SIG-M5 treated with dmso at 0.1 percent for 504 hours (cell line): ENCODE measurements around the gene SLC6A17.
A peak's percentile ranks its signal among the peaks of the same experiment; 100 is the strongest.

Source experiments
- DNase-seq: peaks from one replicate; lab custom pipeline; 2025; ENCODE audit not compliant: unreplicated experiment; lab: John Stamatoyannopoulos, UW

SLC6A17 gene

DNA sequence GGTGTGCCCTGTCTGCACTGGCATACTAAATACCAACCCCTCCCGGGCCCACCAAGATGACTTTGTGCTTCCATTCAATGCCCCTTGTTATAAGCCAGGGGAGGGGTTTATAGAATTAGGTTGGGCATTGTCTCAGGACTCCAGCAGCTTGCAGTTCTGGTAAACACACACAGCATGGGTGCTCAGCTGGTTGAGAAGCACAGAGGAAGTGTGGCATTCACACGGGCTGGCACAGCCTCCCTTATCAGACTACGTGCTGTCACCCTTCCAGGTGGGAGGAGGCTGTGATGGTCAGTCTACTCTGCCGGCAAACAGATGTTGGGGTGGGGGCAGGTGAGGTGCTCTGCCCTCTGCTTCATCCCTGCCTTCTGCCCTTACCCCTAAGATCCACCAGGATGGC is 15.0 kb upstream of the SLC6A17 start:
- DNase-seq: no peak

DNA sequence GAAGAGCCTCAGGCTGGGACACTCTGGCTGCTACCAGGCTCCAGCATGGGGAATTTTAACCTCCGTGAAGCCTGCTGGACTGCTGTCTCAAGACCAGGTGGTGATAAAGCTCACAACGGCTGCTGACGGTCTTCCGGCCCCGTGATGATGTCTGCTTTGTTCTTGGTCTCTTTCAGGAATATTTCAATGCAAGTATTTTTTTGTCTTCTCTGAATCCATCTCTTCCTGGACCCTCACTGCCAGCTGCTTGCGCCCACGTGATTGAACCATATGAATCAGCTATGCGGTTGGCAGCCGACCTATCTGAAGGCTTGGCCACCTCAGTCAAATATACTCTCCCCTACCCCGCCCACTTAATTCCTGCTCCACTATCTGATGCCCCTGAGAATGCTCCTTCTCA is 14.6 kb upstream of the SLC6A17 start:
- no peak for DNase-seq

DNA sequence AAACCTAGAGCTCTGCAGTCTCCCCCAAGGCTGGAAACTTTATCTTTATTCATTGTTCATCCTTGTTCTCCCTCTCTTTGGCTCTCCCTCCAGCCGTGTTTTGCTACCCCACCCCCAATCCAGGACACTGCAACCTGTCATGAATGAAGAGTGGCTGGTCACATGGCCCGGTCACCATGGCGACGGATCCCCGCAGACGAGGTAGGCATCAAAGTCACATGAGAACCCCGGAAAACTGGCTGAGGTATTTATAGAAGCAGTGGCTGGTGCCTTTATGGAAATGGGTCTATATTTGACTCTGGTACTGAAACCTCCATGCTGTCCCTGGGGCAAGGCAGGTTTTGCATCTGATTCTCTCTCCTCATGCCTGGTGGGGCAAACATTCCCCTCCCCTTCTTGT is 13.4 kb upstream of the SLC6A17 start:
- no peak for DNase-seq

DNA sequence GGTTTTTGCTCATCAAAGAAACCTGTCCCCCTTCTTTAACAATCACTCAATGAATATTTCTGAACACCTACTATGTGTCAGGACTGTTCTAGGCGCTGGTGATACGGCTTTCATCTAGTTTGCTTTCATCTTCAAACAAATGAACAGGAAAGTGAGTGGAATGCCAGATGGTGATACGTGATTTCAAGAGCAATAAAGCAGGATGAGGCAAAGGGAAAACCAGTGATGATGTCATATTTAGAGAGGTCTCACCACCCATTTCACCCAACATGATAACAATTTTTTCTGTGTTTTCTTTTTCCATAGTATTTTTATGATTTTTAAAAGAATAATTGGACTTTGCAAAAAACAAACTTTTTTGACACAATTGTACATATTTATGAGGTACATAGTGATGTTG is 11.3 kb upstream of the SLC6A17 start:
- DNase-seq: no peak

DNA sequence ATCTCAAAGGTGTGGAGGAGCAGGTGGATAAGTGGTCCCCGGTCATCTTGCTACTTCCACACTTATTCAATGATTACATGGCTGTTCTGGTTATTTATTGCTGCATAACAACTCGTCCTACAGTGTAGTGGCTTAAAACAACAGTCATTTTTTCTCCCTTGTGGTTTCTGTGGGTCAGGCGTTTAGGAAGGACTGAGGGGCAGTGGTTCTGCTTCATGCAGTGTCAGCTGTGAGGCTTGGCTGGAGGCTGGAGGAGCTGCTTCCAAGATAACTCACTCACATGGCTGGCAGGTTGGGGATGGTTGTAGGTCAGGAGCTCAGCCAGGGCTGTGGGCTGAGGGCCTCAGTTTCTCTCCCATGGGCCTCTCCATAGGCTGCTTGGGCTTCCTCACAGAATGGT is 5.9 kb upstream of the SLC6A17 start:
- DNase-seq: no peak

DNA sequence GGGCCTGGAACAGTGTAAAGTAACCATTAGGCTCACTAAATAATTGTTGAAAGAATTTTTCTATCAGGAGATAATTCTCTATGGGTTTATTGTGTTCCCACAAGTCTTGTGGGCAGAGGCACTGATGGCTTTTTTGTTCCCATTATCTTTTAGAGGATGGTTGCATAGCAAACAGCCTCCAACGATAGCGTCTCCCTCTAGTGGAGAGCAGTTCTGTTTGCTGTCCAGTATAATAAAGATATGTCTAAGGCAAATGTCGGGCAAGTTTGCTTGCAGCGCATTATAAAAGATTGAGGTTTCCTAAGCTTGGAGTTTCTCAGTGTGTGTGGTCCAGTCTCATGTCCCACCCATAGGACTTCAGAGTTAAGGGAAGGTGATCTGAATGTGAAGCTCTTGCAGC is 1.3 kb upstream of the SLC6A17 start:
- peak; percentile 27 for DNase-seq

DNA sequence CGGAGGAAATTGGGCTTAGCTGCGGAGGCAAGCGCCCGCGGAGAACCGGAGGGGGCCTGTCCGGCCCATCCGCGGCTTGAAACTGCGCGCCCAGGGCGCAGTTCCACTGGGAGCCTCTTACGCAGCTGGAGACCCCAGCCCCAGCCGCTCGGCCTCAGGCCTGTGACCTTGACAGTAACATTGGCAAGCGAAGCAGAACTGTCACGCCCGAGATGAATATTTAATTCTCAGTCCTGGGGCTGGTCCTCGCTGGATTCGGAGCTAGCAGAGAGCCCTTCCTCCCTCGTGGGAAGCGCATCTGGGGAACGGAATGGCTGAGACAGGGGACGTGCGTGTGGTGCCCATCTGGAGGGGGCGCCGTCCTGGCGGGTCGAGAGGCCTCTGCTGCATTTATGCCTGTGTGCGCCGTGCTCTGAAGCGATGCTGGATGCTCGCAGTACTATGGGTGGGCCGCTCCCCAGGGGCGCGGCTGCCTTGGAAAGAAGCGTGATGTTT is 928 bp downstream of the SLC6A17 start:
- DNase-seq: no peak

DNA sequence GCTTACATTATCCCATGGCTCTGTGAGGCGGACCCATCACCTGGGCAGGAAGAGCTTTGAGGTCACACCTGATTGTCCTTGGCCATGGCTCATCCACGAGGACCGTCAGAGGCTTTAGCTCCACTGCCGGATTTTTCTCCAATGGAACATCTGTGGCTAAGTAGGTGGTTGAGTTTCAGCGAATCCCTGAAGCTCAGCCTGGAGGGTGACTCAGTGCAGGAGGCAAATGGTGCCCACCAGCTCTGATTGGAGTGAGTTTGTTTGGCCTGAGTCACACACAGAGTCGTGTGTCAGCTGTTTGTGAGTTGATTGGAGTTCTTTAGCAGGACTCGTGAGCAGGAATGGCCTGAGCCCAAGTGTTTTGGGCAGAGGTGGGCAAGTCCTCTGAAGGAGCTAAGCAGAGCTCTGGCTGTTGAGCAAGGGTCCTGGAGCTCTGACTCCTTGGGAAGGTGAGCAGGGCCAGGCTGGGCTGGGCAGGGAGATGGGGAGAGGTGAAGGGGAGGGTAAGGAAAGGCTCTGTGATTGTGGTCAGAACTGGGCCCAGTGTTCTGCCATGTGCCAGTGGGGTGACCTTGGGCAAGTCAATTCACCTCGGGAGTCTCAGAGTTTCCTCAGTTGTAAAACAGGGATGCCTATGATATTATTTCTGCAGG is 2.0 kb downstream of the SLC6A17 start:
- DNase-seq: no peak

DNA sequence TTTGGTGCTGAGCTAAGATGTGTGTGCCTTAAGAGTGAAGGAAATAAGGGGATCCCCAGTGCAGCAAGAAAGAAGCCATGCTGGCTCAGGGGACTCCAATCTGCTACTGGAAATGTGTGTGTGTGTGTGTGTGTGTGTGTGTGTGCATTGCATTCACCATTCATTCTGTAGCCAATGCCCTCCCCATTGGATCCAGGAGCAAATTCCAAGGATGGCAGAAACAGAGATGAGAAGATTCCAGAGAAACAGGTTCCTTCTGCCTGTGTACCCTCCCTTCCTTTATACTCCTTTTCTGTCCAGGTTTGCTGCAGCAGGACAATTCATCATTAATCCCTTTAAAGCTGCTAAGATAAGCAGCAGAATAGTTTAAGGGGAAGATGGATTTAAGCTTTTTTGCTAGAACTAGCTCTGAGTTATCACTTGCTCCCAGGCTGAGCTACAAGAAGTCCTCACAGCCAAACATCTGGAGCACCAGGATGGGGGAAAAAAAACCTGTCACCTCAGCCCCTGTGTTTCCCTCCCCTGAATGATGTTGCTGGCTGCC is 3.2 kb downstream of the SLC6A17 start:
- DNase-seq: no peak

DNA sequence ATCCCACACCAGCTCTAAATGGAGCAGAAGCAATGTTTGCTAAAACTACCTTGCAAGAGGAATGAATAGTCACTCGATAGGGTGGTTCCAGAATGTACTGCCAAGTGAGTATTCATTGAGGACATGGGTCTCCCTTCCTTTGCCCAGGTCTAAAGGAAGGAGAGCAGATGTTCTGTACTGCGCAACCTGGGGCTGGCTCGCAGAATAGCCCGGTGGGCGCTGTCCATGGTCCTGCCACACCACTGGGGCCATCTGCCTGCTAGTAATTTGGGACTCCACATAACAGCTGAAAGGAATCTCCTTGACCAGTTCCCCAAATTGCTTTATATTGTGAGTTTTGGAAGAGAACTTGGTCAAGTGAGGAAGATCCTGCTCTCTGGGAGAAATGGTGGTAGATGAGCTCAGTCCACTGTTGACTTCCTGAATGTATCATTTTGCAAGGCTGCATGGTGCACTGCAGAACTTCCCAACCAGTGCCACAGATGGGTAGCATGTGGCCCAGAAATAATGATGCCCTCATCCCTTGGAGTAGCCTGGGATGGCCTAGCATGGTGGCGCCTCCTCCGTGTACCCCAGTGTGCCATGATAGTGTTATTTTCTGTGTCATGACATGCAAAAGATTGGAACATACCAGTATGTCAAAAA is 5.7 kb downstream of the SLC6A17 start:
- peak; percentile 36 for DNase-seq

DNA sequence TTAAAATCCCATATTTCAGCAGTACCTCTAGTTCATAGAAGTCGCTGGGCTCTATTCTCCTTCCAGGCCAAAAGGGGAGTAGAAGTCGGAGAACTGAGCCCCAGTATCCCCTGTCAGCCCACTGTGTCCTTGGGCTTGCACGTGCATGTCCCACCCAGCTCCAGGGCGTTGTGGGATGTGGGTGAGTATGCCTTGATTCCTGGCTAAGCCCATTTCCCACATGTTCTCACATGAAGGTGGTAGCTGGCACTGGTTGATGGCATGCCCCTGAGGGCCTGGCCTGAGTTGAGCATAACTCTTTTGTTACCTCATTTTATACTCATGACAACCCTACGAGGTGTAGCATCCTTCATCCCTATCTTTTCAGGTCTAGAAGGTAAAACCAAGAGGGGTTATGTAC is 8.0 kb downstream of the SLC6A17 start:
- no peak for DNase-seq

DNA sequence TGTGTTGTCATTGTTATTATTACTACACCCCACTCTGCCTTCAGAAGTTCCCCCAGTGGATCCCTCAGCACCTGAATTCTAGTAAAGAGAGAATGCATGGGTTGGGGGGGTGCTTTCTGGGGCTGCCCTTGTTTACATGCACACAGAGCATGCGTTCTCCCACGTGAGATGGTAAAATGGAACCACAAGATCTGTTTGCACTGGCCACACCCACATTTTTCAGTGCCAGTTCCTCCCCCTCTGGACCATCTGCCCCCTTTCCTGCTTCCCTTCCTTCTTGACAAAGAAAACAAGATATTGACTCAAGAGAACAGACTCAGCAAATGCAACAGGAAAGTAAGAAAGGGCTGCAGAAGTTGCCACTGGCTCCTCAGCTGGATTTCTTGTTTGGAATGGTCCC is 8.9 kb downstream of the SLC6A17 start:
- no peak for DNase-seq

DNA sequence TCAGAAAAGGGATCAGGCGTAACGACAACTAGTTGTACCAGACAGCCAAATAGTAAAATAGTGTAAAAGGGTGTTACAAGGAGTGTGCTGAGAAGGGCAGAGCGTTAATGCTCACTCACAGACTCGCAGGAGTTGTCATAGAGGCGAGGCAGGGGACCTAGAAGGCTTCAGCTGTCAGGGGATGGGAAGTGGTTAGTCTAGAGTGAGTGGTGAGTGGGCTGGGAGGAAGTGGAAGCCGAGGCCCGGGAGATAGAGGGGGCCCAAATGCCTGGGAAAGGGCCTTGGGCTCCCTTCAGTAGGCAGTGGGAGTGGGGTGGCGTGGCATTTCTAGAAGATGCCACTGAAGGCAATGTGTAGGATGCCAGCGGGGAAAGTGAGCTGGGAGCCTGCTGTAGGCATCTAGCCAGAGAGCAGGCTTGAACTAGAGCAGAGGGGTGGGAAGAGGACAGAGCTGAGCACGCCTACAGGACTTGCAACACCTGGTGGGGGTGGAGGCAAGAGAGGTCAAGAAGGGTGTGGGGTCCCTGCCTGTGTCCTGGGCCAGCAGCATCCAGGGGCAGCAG is 10.3 kb downstream of the SLC6A17 start:
- no peak for DNase-seq

DNA sequence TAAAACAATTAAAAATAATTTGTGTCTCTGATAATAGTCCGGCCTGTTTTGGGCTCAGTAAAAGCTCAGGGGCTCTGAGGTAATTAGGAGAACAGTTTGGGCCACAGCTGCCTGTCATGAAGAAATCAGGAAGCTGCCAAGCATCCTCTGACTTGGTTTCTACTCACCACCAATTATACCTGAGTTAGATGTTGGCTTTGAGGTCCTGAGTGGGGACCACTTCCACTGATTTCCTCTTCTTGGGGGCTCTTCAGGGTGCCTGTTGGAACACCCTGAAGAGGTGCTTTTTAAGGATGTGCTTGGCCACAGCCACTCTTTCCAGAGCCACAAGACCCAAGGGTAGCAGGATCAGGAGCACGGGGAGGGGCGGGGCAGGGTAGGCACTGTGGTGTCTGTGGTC is 10.9 kb downstream of the SLC6A17 start:
- no peak for DNase-seq

DNA sequence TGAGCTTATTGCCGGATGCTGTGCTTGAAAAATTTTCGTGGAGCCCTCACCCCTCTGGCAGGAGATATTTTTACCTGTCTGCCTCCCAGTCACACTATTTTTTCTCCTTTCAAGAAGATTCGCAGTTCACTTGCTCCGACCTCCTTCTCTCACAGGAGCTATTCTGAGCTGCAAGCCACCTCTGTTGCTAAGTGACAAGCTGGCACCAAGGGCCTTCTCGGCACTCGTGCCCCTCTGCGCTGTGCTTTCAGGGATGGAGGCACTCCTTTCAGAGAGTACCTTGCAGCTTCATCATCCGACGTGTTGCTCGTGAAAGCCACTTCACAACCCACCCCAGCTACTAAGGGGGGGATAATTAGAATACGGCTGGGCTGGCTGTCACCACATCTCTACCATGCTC is 11.6 kb downstream of the SLC6A17 start:
- DNase-seq: no peak

DNA sequence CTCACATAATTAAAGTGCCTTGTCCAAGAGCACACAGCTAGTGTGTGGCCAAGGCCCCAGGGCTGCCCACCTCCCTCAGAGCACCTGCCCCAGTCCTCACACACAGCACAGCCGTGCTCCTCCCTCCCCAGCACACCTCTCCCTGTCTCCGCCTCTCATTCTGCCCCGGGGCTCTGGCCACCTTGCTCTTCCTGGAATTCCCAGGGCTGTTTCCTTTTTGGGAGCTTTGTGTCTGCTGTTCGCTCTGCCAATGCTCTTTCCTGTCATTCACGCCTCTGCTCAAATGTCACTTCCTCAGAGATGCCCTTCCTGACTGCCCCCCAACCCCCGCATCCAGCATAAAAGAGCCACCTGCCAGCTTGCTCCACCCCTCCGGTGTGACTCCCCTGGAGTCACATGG is 13.3 kb downstream of the SLC6A17 start:
- DNase-seq: no peak

DNA sequence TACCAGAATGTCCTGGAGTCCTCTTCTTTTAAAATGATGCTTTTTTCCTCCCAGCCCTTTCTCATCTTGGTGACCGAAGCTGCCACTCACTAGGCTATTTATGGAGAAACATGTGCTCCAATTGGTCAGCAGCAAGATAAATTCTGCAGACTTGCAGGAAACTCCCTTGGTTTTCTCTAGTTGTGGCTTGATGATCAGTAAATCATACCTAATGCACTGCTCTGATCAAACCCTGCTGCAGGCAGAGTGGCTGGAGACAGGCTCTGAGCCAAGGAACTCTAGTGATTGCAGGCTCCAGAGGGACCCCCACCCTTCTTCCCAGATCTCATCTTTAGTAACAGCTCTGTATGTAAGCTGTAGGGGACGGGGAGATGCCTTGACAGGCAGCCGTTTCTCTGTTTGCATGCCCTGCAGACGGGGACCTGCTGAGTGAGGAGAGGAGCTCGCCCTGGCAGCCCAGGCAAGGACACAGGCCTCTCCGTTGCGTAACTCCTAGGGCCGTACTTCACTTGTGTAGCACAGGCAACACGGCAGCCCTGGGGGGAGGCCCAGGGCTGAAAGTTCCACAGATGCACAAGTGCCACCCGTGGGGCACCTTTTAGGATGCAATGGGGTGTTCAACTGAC is 14.5 kb downstream of the SLC6A17 start:
- no peak for DNase-seq

DNA sequence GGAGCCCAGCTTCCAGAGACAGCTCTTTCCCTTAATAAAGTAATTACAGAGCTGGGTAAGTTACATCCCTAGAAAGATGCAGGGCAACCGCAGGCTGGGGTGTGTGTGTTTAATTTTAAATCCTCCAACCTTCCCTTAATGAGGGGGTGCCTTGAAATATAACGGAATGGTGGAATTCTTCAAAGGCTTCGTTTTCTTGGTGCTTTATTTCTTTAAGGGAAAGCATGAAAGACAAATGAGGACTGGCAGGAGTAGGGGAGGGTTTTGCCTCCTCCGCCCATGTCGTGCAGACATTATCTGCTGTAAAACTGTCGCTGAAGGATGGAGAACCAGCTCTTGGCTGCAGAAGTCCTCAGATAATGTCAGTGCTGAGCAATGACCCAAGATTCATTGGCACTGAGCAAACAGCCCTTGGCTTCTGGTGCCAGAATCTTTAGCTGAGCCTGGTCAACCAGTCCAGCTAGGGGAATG is 15.5 kb downstream of the SLC6A17 start:
- DNase-seq: no peak

DNA sequence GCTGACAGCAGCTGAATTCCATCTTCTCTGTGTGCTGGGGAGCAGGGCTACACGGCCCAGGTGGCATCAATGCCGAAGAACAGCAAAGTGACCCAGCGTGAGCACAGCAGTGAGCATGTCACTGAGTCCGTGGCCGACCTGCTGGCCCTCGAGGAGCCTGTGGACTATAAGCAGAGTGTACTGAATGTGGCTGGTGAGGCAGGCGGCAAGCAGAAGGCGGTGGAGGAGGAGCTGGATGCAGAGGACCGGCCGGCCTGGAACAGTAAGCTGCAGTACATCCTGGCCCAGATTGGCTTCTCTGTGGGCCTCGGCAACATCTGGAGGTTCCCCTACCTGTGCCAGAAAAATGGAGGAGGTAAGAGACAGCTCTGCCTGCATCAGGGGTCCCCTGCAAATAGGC is 16.6 kb downstream of the SLC6A17 start:
- DNase-seq: no peak

DNA sequence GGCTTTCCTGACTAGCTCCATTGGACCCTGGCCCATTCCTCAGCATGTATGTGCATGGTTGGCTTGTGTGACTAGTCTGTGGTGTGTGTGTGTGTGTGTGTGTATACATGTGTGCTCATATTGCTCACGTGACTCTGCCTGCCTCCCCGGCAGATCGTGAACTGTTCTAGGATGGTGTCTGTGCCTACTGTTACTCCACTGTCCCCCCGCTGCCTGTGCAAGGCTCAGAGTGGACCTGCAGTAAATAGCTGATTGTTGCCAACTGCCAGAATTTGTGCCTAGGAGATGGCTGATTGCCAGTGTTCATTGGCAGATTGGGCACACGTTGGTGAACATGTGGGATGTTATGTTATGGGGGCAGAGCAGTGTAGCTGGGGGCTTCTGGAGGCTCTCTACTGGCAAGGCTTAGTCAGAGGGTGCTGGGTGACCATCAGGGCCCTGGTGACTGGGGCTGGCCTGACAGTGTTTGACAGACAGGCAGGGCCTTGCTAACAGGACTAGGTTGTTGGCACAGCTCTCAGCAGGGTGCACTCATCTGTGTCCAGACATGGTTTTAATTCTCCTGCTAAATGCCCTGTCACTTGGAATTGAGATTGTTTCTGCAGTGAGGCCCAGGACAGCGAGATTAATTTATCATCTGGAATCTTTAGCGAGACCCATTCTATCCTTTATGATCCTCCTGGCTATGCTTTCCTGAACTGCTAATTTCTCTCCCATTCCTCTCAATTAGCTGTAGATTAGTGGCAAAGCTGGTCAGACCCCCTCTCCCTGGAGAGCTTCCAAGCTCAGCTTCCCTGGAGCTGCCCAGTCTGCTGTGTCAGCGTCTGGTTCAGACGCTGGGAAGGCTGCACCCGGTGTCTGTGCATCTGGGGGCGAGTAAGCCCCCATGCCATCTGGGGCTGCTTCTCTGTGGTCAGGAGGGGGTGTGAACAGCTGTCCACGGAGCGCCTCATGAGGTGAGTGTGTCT is 20.8 kb downstream of the SLC6A17 start:
- no peak for DNase-seq

DNA sequence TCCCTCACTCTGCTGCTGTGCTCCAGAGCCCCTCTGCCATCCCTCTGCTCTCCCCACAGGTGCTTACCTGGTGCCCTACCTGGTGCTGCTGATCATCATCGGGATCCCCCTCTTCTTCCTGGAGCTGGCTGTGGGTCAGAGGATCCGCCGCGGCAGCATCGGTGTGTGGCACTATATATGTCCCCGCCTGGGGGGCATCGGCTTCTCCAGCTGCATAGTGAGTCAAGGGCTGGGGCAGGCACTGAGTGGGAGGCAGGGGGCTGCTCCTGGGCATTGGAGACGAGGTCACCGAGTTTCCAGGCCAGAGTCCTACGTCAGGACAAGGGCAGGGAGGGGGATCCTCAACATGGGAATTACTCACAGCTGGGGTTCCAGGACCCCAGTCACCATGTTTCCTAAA is 21.7 kb downstream of the SLC6A17 start:
- no peak for DNase-seq
